Left cardiac atrium (tissue), 4 donors: ENCODE measurements around the gene PIK3R5. TPM values are rescaled to one million over a fixed set of nuclear protein-coding genes. Genes with fewer than 3 reads are reported as not detected.
A peak's percentile ranks its signal among the peaks of the same experiment; 100 is the strongest.

Experiments used
- ATAC-seq, 2 donors: fragments of 200-7000 bp; cut with Tn5 transposase; one replicate each; pipeline ENCODE4 v1.9.1; 2020; ENCODE audit warnings: mild to moderate bottlenecking in 2 of 2, moderate library complexity in 2 of 2
- DNase-seq: peaks from one replicate; pipeline ENCODE4 v3.0.0-alpha.2; 2020
- intact Hi-C, 2 donors: fragments of 100-400 bp; cut with DNase I; formaldehyde crosslinking; loops; one replicate each; pipeline versions ENCODE4 v1.14.1 to v1.15.1; 2022 to 2023
- total RNA-seq, 2 donors: library from RNA; stranded (reverse); fragmentation: NEBNext Ultra II Directional; extraction: Animal tissue kit (Norgen Biotek cat#: 25700); gene quantifications; one replicate each; pipeline ENCODE4 v1.2.1, GENCODE V29; 2021
- donor health status: DM: no; HTN: yes; CAD: no.
- donor health status: DM: no; HTN: yes; CAD: no; lungs with severe emphysema.
- donor health status: DM: yes; HTN: yes; CAD: no.
- donor health status: Dilated cardiomyopathy.

Gene PIK3R5
- total RNA-seq, 2 donors from 2014 or later = 6.3 TPM

- DNase-seq (no peak), ATAC-seq (no peak)
- intact Hi-C loops = no loop called here
Observed at GRCh38 chr17:8939496-8940334, 25.8 kb downstream of the PIK3R5 start.

GRCh38 chr17:8938933-8939332, 26.6 kb downstream of the PIK3R5 start:
- no peak for ATAC-seq
- intact Hi-C loops = no loop called here
- DNase-seq = no peak

- DNase-seq (no peak), ATAC-seq (peak in 1 of 2 donors; percentile 40)
- intact Hi-C loops = no loop called here
Observed at GRCh38 chr17:8935191-8935590, 30.3 kb downstream of the PIK3R5 start.

GRCh38 chr17:8934346-8934745, 31.2 kb downstream of the PIK3R5 start:
- intact Hi-C loops = no loop called here

GRCh38 chr17:8930649-8931048, 34.9 kb downstream of the PIK3R5 start:
- intact Hi-C loops = no loop called here
- DNase-seq = no peak
- no peak for ATAC-seq

More at GRCh38 chr17:8934346-8934745, 31.2 kb downstream of the PIK3R5 start:
- ATAC-seq (no peak), DNase-seq (no peak)

- ATAC-seq = no peak
- intact Hi-C loops = no loop called here
- DNase-seq = no peak
Observed at GRCh38 chr17:8928347-8928746, 37.2 kb downstream of the PIK3R5 start.

GRCh38 chr17:8927395-8927794, 38.1 kb downstream of the PIK3R5 start:
- DNase-seq = no peak
- intact Hi-C loops = no loop called here
- no peak for ATAC-seq

- no peak for ATAC-seq
- no peak for DNase-seq
- intact Hi-C loops = no loop called here
Observed at GRCh38 chr17:8925808-8926207, 39.7 kb downstream of the PIK3R5 start.

GRCh38 chr17:8925141-8925540, 40.4 kb downstream of the PIK3R5 start:
- no peak for ATAC-seq
- intact Hi-C loops = no loop called here
- DNase-seq = no peak

GRCh38 chr17:8924595-8924994, 40.9 kb downstream of the PIK3R5 start:
- ATAC-seq = no peak
- no peak for DNase-seq
- intact Hi-C loops = no loop called here

GRCh38 chr17:8923762-8924161, 41.7 kb downstream of the PIK3R5 start:
- intact Hi-C loops = no loop called here
- ATAC-seq (peak in 1 of 2 donors; percentile 53), DNase-seq (no peak)

GRCh38 chr17:8922928-8923327, 42.6 kb downstream of the PIK3R5 start:
- ATAC-seq (peak in 1 of 2 donors; percentile 80), DNase-seq (no peak)
- intact Hi-C loops = no loop called here

GRCh38 chr17:8922451-8922850, 43.1 kb downstream of the PIK3R5 start:
- ATAC-seq (peak; percentile 59 to 93), DNase-seq (no peak)
- intact Hi-C loops = no loop called here

GRCh38 chr17:8921147-8921546, 44.4 kb downstream of the PIK3R5 start:
- DNase-seq (no peak), ATAC-seq (no peak)
- intact Hi-C loops = no loop called here

- DNase-seq = no peak
- intact Hi-C loops = no loop called here
- no peak for ATAC-seq
Observed at GRCh38 chr17:8918807-8919465, 46.6 kb downstream of the PIK3R5 start.

GRCh38 chr17:8916466-8916865, 49.0 kb downstream of the PIK3R5 start:
- peak in 1 of 2 donors; percentile 76 for ATAC-seq
- no peak for DNase-seq
- intact Hi-C loops = no loop called here

GRCh38 chr17:8914554-8914953, 51.0 kb downstream of the PIK3R5 start:
- intact Hi-C loops = no loop called here
- ATAC-seq (no peak), DNase-seq (no peak)

- no peak for ATAC-seq
- intact Hi-C loops = no loop called here
- no peak for DNase-seq
Observed at GRCh38 chr17:8913879-8914278, 51.6 kb downstream of the PIK3R5 start.

- ATAC-seq = no peak
- no peak for DNase-seq
- intact Hi-C loops = no loop called here
Observed at GRCh38 chr17:8913091-8913490, 52.4 kb downstream of the PIK3R5 start.

- intact Hi-C loops = no loop called here
- no peak for DNase-seq
- ATAC-seq = no peak
Observed at GRCh38 chr17:8912084-8912981, 53.2 kb downstream of the PIK3R5 start.
